ENCODE data around the gene KCNC2. TPM values are rescaled to one million over a fixed set of nuclear protein-coding genes. Genes with fewer than 3 reads are reported as not detected.

KCNC2 gene
- polyA plus RNA-seq, 3 donors = not detected

DNA sequence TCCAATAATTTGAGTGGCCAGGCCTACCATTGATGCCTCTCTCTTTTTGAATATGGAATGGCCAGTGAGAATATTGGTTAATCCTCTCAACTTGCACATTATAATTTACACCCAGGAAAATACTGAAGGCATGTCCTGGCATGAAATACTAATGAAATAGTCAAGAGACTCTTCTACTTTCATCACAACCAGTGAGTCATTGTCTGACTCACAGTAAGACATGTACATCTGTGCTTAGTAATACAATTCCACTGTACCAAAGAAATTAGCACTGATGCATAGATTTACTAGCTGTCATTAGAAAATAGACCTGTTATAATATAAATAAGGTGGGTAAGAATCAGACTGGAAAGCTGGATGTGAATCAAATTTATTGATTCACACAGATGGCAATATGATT lies 31.6 kb downstream of the KCNC2 start:
- no peak overlapping the region for H3K4me2 ChIP-seq (replicated peaks; ENCODE audit: extremely low read depth, low read length, poor library complexity, severe bottlenecking)
- Mint-ChIP-seq H3K4me1 (no peaks in the 10 kb centered on the region), H3K4me3 (no peak overlapping the region), H3K36me3 (no peaks in the 10 kb centered on the region), H3K9me3 (peaks cover 0 to 2% (median 0%) of the 10 kb centered on the region in 7 donors), H3K27me3 (ENCODE audit: low read depth in 3 of 3) (peaks cover 0 to 2% (median 0%) of the 10 kb centered on the region in 3 donors), H3K27ac (no peak overlapping the region)
- TF ChIP-seq, protein P1, sequence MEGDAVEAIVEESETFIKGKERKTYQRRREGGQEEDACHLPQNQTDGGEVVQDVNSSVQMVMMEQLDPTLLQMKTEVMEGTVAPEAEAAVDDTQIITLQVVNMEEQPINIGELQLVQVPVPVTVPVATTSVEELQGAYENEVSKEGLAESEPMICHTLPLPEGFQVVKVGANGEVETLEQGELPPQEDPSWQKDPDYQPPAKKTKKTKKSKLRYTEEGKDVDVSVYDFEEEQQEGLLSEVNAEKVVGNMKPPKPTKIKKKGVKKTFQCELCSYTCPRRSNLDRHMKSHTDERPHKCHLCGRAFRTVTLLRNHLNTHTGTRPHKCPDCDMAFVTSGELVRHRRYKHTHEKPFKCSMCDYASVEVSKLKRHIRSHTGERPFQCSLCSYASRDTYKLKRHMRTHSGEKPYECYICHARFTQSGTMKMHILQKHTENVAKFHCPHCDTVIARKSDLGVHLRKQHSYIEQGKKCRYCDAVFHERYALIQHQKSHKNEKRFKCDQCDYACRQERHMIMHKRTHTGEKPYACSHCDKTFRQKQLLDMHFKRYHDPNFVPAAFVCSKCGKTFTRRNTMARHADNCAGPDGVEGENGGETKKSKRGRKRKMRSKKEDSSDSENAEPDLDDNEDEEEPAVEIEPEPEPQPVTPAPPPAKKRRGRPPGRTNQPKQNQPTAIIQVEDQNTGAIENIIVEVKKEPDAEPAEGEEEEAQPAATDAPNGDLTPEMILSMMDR (IDR thresholded peaks at IDR 0.05) = no peak
- no peaks in the 10 kb centered on the region for H3K27me3 ChIP-seq (ENCODE audit: control insufficient read depth in 2 of 2, insufficient read depth in 2 of 2, low read length in 2 of 2)
- DNase-seq = no peak
- intact Hi-C loops (cut with micrococcal nuclease) = no loop called here
- H3K36me3 ChIP-seq (replicated peaks in 1 of 2; ENCODE audit: control insufficient read depth in 1 of 2, insufficient read depth in 2 of 2, low read length in 2 of 2) = no peaks in the 10 kb centered on the region
- no peaks in the 10 kb centered on the region for H4K20me1 ChIP-seq (ENCODE audit: insufficient read depth, low read length)
- no peaks in the 10 kb centered on the region for H3K4me1 ChIP-seq (ENCODE audit: control insufficient read depth in 1 of 2, insufficient read depth in 2 of 2, low read length in 2 of 2)
- no peak overlapping the region for H3K27ac ChIP-seq (ENCODE audit: low read depth in 1 of 2, low read length in 2 of 2)
- H2AFZ ChIP-seq (ENCODE audit: insufficient read depth, low read depth, low read length, poor library complexity, severe bottlenecking) = no peak overlapping the region
- no peak overlapping the region for H3K4me3 ChIP-seq (replicated peaks in 1 of 3; ENCODE audit: low read depth in 2 of 3, low read length in 3 of 3)
- H3K9ac ChIP-seq (ENCODE audit: insufficient read depth, low read length, poor library complexity, severe bottlenecking) = no peak overlapping the region
- no peaks in the 10 kb centered on the region for H3K9me3 ChIP-seq (replicated peaks in 1 of 2; ENCODE audit: control insufficient read depth in 1 of 2, insufficient read depth in 1 of 2, low read length in 2 of 2)
- H3K79me2 ChIP-seq (ENCODE audit: insufficient read depth, low read length) = no peaks in the 10 kb centered on the region

DNA sequence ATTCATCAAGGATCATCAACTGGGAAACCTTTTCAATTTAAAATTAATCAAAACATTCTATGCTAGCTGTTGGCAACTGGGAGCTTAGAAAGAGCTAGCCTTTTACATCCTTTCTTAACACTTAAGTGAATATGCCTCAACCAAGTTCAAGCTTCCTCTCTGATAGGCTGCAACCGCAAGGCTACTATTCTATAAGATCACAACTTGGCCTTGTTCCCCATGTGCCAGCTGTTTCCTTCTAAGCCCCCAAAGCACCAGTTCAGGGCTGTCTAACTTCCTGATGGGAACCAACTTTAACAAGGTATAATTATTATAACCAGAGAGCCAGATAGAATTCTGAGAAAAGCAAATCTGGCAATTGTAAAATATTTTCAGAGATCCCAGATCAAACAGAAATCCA lies 37.0 kb downstream of the KCNC2 start:
- DNase-seq = no peak
- H3K27me3 Mint-ChIP-seq (ENCODE audit: low read depth in 3 of 3) = no peaks in the 10 kb centered on the region
- Histone ChIP-seq H3K9ac (ENCODE audit: insufficient read depth, low read length, poor library complexity, severe bottlenecking) (no peak overlapping the region), H3K9me3 (replicated peaks in 1 of 2; ENCODE audit: control insufficient read depth in 1 of 2, insufficient read depth in 1 of 2, low read length in 2 of 2) (no peaks in the 10 kb centered on the region), H3K36me3 (replicated peaks in 1 of 2; ENCODE audit: control insufficient read depth in 1 of 2, insufficient read depth in 2 of 2, low read length in 2 of 2) (no peaks in the 10 kb centered on the region), H4K20me1 (ENCODE audit: insufficient read depth, low read length) (no peaks in the 10 kb centered on the region), H3K27ac (ENCODE audit: low read depth in 1 of 2, low read length in 2 of 2) (no peak overlapping the region), H3K4me3 (replicated peaks in 1 of 3; ENCODE audit: low read depth in 2 of 3, low read length in 3 of 3) (no peak overlapping the region), H3K4me1 (ENCODE audit: control insufficient read depth in 1 of 2, insufficient read depth in 2 of 2, low read length in 2 of 2) (no peaks in the 10 kb centered on the region), H3K27me3 (ENCODE audit: control insufficient read depth in 2 of 2, insufficient read depth in 2 of 2, low read length in 2 of 2) (no peaks in the 10 kb centered on the region), H3K79me2 (ENCODE audit: insufficient read depth, low read length) (no peaks in the 10 kb centered on the region), H2AFZ (ENCODE audit: insufficient read depth, low read depth, low read length, poor library complexity, severe bottlenecking) (no peak overlapping the region), H3K4me2 (replicated peaks; ENCODE audit: extremely low read depth, low read length, poor library complexity, severe bottlenecking) (no peak overlapping the region)
- H3K9me3 Mint-ChIP-seq = no peaks in the 10 kb centered on the region
- TF ChIP-seq, protein P1 (IDR thresholded peaks at IDR 0.05) = no peak
- H3K27ac Mint-ChIP-seq = no peak overlapping the region
- 11% methylated on average over 1 of the region's 1 CpG for WGBS (ENCODE audit: insufficient coverage)
- H3K36me3 Mint-ChIP-seq = no peaks in the 10 kb centered on the region
- intact Hi-C loops (cut with micrococcal nuclease) = no loop called here
- H3K4me3 Mint-ChIP-seq = no peak overlapping the region
- H3K4me1 Mint-ChIP-seq = no peaks in the 10 kb centered on the region

Data from CD14-positive monocyte (primary cell).